Measurements from ENCODE around the gene ID3.
A peak's percentile ranks its signal among the peaks of the same experiment; 100 is the strongest.
"Not testable (repeated sequence)": the region's sequence is repeated elsewhere in the genome, so short reads cannot be mapped to it uniquely, and the experiment has no call there.

ID3 gene

DNA sequence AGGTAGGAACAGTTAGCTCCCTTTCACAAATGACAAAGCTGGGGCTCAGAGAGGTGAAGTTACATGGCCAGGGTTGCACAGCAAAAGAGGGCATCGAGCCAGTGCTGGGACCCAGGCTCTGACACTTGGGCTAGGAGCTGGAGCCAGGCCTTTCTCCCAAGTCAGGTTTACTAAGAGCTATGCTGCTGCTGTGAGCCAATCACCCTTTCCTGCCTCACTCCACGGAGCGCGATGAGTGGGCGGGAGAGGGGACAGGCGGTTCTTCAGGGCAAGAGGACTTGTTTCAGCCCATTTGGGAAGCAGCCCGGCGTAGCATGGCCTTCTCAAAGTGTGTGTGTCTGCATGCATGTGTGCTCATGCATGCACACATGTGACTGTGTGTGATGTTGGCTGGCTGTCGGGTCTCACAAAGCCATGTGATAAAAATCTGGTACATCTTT is 10.6 kb downstream of the ID3 start:
- DNase-seq (ENCODE audit: low spot score): no peak

DNA sequence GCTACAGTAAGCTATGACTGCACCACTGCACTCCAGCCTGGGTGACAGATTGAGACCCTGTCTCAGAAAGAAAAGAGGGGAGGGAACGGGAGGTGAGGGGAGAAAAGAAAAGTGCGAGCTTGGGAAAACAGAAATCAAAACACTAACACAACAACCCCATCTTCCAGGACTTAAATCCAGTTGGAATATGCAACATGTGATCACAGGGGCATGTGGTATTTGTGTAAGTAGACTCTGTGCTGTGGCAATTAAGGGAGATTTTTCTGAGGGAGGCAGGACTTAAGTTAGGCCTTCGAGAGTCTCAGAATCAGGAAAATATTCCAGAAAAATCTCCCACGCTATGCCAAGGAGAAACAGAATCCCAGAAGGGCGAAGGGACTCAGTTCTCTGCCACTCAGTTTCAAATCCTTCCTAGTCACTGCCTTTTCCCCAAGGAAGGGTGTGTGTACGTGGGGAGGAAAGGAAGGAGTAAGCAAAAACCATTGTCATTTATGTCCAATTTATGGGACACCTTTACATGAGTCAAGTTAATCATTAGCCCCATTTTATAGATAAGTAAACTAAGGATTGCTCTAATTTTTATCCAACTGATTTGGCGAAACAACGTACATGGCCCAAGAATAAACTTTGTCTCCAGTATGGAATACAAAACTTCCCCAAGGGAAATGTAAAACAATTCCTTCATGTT is 12.3 kb downstream of the ID3 start:
- DNase-seq (ENCODE audit: low spot score): no peak

- no peak for DNase-seq (ENCODE audit: low spot score)
Measured at GRCh38 chr1:23545851-23546250, 13.4 kb downstream of the ID3 start.

GRCh38 chr1:23544444-23545389 is 14.6 kb downstream of the ID3 start:
- no peak for DNase-seq (ENCODE audit: low spot score)

DNA sequence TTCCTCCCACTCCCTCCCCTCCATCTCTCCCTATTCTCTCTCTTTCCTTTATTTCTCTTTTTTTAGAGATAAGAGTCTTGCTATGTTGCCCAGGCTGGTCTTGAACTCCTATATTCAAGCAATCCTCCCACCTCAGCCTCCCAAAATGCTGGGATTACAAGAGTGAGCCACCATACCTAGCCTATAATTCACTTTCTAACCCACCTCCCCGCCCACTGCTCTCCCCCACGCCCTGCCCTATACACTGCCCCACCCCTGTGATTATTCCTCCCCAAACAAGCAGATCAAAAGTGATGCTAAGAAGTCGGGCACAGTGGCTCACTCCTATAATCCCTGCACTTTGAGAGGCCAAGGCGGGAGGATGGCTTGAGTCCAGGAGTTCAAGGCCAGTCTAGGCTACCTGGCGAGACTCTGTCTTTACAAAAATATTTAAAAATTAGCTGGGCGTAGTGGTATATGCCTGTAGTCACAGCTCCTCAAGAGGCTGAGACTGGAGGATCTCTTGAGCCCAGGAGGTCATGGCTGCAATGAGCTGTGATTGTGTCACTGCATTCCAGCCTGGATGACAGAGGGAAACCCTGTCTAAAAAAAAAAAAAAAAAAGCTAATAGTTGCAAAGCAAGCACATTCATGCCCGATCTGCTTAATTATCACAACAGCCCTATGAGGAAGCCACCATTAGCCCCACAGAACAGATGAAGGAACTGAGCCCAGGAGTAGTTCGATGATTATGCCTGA is 15.4 kb downstream of the ID3 start:
- no peak for DNase-seq (ENCODE audit: low spot score)

DNA sequence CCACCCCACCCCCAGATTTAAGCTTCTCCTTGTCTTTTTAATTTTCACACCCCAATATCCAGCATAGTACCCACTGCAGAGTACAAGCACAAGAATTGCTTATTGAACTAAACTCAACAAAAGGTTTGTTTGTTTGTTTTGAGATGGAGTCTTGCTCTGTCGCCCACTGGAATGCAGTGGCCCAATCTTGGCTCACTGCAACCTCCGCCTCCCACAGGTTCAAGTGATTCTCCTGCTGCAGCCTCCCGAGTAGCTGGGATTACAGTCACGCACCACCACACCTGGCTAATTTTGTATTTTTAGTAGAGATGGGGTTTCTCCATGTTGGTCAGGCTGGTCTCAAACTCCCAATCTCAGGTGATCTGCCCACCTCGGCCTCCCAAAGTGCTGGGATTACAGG is 16.4 kb downstream of the ID3 start:
- not testable (repeated sequence) for DNase-seq (ENCODE audit: low spot score)

GRCh38 chr1:23539698-23540266 is 19.5 kb downstream of the ID3 start:
- DNase-seq (ENCODE audit: low spot score): peak; percentile 76

DNA sequence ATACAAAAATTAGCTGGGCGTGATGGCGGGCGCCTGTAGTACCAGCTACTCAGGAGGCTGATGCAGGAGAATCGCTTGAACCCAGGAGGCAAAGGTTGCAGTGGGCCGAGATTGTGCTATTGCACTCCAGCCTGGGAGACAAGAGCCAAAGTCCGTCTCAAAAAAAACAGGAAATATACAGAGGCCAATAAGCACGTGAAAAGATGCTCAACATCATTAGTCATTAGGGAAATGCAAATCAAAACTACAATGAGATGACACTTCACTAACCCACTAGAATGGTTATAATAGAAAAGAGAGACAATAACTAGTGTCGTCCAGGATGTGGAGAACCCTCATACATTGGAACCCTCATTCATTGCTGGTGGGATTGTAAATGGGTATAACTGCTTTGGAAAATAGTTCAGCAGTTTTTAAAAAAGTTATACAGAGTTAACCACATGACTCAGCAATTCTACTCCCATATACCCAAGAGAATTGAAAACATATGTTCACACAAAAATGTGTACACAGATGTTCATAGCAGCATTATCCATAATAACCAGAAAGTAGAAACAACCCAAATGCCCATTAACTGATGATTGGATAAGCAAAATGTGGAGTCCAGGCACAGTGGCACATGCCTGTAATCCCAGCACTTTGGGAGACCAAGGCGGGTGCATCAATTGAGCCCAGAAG is 21.9 kb downstream of the ID3 start:
- DNase-seq (ENCODE audit: low spot score): no peak

GRCh38 chr1:23533246-23534023 is 25.9 kb downstream of the ID3 start:
- no peak for DNase-seq (ENCODE audit: low spot score)

DNA sequence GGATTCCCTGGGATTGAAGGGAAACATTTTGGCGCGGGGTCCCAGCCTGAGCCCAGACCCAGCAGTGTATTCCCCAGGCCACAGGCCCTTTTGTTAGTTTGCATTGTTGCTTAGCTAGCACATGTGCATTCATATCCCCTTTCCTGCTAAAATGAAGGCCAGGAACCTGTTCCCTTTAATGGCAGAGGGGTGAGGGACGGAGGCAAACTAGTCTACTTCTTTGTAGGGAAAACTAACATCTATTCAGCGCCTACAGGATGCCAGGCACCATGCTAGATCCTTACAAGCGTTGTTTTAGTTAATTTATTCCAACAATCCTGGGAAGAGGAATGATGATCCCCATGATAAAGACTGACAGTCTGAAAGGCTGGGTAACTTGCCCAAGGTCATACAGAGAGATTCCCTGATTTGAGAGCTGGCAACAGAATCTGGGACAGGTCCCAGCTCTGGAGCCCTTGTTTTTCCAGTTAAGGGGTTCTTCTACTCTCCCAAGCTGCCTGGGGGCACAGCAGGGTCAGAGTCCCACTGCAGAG is 27.7 kb downstream of the ID3 start:
- no peak for DNase-seq (ENCODE audit: low spot score)

- peak; percentile 77 for DNase-seq (ENCODE audit: low spot score)
Measured at GRCh38 chr1:23530747-23531561, 28.3 kb downstream of the ID3 start, which contains the start of gene E2F2. TSS of gene E2F2 (minus strand) at chr1:23531233. CDS start at chr1:23530793, 440 bp downstream.

DNA sequence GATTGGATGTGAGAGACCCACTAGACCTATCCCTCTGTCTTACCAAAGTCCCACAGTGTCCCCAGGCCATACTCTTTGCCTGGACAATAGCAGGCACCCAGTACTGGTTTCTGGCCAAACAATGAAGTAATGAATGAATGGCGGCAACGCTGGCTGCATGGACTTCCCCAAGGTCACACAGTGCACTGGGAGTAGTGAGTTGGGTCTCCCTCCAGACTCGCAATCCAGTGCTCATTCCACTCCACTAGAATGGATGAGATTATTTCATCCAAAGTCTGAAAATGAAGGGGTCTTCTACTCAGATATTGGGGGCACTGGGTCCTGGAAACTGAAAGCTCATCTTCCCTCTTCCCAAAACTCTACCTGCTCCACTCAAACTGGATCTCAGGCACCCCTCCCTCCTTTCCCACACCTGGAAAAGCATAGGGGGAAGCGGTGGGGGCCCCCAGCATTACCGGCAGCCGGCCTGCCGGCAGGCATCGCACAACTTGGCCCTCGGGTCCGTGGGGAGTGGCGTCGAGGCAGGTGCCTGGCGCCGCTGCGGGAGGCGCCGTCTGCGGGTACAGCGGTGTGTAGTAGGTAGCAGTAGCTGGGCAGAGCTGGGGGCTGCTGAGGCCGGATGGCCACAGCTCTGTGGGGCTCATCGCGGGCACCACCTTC is 29.1 kb downstream of the ID3 start:
- no peak for DNase-seq (ENCODE audit: low spot score)

DNA sequence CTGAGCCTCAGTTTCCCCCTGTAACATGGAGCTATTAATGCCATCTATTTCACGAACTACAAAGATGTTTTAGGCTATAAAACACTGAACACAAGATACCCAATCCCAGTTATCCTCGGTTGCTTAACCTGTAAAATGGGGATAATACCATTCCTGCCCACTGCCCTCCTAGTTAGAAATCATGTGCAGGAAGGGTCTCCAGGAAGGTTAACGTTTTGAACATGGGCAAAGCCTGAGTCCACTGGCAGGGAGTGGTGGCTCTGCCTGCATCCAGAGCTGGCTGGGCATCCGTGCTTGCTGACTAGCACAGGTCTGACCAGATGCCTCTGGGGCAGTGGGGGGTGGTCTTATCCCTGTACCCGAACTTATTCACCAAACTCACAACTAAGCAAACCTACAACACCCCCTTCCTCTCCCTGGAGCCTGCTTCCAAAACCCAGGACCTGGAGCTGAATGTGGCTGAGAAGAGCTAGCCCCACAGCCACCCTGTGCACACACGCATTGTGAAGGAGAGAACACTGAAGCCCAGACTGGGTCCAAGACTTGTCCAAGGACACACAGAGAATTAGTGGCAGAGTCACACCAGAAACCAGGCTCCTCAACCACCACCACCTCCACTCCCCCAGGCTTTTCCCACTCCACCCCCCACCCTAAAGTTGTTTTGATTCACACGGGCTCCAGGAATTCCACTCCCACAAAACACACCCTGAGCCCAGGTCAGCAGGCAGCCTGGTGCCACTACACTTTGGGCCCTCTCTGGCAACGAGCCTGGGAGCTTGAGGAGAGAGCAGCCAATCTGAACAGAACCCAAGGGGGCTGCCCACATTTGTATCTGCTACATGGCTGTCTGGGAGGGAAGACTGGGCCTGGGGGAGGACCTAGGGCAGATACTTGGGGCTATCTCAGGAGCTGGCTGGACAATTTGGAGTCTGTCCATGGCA is 29.9 kb downstream of the ID3 start:
- no peak for DNase-seq (ENCODE audit: low spot score)

- no peak for DNase-seq (ENCODE audit: low spot score)
Measured at GRCh38 chr1:23528250-23528978, 30.9 kb downstream of the ID3 start.

DNA sequence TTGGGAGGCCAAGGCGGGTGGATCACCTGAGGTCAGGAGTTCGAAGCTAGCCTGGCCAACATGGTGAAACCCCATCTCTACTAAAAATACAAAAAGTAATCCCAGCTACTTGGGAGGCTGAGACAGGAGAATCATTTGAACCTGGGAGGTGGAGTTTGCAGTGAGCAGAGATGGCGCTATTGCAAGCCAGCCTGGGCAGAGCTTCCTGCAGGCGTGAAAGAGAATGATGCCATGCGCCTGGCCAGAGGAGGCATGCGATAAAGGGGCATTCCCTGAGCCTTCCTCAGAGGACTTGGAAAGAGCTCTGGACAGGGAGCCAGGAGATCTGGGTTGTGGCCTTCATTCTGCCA is 31.4 kb downstream of the ID3 start:
- DNase-seq (ENCODE audit: low spot score): no peak

GRCh38 chr1:23527366-23527765 is 31.9 kb downstream of the ID3 start:
- DNase-seq (ENCODE audit: low spot score): no peak

- DNase-seq (ENCODE audit: low spot score): no peak
Measured at GRCh38 chr1:23526329-23527041, 32.8 kb downstream of the ID3 start.
